ENCODE measurements around the gene YWHAH.
"Not testable (repeated sequence)": the region's sequence is repeated elsewhere in the genome, so short reads cannot be mapped to it uniquely, and the experiment has no call there.

YWHAH gene

DNA sequence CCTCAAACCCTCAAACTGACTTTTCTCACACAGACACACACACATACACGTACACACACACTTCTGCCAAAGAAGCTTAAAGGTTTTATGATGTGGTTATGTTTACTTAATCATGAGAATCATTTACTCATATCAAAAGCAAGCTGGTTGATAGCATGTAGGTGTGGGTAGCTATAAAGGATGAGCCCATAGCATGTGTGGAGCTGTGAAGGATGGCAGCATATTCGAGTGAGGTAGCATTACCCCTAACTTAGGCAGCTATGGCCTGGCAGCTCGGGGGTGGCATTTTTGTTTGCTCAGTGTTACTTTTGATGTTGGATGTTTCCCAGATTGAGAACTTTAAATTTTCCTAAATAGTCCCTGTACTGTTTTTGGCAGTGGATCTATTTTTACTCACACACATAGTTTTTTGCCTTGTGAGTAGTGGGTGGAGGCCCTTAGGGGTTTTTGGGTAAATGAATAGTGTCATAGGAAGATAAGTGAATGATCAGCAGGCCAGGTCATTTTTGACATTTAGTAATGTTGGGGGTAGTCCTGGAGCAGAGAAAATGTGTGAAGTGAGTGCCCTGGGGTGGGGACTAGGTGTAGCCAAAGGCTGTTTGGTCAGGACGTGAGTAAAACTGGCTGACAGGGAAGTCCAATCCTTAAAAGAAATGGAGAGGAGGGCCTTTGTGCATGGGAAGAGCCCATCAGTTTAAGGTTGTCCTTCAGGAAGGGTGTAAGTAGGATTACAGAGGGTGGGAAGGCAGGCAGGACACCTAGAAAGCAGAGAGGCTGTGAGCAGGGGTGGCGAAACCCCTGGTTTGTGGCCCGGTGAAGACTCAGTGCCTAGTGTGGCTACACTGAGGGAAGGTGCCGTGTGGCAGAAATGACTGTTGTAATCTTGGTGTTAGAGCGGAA, 7.1 kb downstream of the YWHAH start:
- no peak for DNase-seq

GRCh38 chr22:31952094-31952401, 7.7 kb downstream of the YWHAH start:
- no peak for DNase-seq

DNA sequence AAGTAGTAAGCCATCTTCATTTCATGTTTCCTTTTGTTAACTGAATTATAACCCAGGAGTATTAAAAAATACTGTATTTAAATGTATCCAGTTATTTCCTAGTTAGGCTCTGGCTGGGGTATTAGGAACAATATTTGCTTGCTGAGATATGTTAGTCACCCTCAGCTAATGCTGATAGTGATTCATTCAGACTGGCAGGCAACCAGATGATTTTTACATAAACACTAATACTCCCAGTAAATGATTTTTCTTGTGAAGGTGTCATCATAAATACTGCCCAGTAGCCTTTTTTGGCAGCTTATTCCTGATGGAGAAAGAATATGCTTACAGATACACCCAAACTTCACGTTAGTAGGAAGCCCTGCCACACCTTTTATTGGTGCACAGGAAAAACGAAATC, 8.1 kb downstream of the YWHAH start:
- no peak for DNase-seq

DNA sequence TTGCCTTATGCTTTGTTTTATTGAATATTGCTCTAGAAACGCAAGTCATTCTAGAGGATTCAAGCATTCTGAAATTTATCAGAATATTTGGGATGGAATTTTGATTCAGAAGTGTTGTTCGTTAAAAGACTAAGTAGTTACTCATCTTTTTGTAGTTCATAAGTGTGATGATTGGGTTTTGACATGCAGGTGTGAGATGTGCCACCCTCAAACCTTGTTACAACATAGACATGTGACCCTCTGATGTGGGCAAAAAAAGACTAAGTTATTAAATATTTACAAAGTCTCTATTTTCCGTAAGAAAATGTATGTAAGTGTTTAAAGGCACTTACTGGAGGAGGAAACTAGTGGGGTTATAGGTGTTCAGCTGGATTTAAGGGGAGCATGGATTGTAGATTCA, 8.9 kb downstream of the YWHAH start:
- no peak for DNase-seq

DNA sequence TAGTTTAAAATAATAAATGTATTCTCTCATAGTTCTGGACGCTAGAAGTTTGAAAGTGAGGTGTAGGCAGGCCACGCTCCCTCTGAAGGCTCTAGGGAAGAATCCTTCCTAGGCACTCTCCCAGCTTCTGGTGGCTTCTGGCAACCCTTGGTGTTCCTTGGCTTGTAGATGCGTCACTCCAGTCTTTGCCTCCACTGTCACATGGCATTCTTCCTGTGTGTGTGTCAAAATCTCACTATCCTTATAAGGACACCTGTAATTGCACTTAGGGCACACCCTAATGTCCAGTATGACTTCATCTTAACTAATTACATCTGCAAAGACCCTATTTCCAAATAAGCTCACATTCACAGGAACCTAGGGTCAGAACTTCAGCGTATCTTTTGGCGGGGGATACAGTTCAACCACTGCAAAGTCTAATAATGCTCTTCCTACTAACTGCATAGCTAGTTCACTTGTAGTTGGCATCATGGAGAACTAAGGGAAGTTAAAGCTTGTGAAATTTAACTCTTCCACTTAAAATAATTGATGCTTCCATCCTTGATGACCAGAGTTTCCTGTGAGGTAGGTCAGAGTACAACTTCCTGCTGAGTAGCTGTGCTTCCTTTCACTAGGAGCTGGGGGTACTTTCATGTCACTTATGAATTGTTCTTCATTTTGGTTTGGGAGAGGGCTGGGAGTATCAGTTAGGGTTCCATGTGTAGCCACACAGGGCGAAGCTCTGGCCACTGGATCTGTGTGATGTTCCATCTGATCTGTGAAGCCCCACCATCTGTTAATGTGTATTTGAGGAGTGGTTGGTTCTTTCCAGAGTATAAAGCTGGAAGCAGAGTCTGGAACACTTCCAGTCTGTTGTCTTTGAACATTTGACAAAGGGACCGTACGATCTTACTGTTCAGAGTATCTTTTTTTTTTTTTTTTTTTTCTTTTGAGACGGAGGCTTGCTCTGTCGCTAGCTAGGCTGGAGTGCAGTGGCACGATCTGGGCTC, 10.5 kb downstream of the YWHAH start:
- DNase-seq, result no peak

DNA sequence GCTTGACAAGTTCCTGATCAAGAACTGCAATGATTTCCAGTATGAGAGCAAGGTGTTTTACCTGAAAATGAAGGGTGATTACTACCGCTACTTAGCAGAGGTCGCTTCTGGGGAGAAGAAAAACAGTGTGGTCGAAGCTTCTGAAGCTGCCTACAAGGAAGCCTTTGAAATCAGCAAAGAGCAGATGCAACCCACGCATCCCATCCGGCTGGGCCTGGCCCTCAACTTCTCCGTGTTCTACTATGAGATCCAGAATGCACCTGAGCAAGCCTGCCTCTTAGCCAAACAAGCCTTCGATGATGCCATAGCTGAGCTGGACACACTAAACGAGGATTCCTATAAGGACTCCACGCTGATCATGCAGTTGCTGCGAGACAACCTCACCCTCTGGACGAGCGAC, 12.0 kb downstream of the YWHAH start:
- DNase-seq, result no peak

DNA sequence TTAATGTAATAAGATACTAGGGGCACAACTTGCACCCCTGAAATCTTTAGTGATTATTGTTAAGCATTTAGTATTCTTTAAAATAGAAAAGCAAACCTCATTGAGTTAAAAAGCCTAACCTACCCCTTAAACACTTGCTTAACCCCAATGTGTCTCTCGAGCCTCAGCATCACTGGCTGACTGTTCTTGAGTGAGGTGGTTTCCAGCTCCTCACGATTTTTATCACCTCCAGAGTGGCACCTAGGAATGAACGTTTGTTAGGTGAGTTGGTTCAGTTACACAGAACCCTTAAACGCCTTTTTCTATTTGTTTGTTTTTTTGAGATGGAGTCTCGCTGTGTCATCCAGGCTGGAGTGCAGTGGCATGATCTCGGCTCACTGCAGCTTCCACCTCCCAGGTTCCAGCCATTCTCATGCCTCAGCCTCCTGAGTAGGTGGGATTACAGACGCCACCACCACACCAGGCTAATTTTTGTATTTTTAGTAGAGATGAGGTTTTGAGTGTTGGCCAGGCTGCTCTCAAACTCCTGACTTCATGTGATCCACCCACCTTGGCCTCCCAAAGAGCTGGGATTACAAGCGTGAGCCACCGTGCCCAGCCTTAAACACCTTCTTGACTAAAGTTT, 13.7 kb downstream of the YWHAH start:
- no peak for DNase-seq

DNA sequence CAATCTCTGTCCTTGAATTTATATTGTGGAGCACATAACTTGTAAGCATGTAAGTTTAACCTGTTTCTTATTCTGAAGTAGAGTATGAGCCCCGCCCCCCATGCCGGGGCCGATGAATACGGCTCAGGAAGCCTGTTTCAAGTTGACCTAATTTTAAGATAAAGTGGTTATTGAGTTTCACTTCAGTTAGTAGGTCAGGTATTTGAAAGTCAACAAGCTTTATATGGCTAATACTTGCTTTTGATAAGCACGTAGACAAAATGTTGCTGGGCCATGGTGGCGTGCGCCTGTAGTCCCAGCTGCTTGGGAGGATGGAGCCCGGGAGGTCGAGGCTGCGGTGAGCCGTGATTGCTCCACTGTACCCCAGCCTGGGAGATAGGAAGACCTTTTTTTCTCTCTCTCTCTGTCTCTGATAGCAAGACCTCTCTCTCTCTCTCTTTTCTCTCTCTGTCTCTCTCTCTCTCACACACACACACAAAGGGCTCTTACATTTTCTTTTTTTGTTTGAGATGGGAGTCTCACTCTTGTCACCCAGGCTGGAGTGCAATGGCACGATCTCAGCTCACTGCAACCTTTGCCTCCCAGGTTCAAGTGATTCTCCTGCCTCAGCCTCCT, 14.4 kb downstream of the YWHAH start:
- DNase-seq, result no peak

GRCh38 chr22:31960767-31961166, 16.4 kb downstream of the YWHAH start:
- DNase-seq, result no peak

DNA sequence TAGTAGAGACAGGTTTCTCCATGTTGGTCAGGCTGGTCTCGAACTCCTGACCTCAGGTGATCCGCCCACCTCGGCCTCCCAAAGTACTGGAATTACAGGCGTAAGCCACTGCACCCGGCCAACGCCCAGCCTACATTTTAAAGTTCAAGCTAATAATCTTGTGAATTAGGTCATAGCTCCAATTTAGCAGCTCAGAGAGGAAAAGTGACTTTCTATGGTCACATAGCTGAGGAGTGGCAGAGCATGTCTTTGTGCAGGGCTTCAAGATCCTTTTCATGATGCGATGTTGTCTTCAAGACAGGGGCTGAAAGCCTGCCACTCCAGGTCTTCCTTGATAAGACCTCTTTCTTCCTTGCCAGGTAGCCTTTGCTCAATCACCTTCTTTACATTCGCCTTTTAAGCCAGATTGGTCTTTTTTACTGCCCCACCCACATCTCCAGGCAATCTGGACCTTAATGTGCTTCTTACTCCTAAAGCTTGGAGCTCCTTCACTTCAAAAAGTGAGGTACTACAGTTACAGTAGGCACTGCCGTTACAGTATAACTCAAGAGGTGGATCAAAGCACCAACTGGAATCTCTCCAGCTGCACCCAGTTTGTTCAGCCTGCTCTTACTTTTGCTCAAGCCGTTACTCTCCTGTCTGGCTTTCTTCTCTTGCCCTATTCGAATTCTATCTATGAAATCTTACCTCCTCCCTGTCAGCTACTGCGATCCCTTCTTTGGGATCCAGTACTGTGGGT, 18.2 kb downstream of the YWHAH start:
- no peak for DNase-seq

GRCh38 chr22:31968022-31968421, 23.7 kb downstream of the YWHAH start:
- no peak for DNase-seq

DNA sequence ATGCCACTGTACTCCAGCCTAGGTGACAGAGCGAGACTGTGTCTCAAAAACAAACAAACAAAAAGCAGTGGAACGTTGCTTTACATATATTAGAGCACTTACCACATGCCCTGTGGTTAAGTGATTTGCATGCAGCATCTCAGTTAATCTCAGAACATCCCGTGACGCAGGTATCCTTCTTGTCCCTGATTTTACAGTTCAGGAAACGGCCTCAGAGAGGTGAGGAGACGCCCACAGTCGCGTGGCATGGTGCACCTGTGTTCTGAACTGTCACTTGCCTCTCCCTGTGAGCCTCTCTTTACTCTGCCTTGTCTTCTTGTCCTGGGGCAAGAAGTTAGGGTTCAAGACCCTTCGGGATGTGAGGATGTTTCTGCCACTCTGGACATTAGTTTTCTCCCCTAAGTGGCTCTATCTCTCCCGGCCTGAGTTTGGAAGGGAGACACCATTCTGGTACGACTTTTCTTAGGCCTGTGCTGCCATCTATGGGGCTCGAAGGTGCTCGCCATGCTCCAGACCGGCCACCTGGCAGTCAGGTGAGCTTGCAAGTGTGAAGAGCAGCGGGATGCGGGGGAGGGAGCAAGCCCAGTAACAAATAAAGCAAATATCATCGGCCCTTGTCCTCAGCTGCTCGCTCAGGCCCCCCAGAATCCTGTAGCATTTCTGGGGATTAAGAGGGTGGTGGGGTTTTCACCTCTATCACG, 25.6 kb downstream of the YWHAH start:
- DNase-seq, result peak; percentile 35

DNA sequence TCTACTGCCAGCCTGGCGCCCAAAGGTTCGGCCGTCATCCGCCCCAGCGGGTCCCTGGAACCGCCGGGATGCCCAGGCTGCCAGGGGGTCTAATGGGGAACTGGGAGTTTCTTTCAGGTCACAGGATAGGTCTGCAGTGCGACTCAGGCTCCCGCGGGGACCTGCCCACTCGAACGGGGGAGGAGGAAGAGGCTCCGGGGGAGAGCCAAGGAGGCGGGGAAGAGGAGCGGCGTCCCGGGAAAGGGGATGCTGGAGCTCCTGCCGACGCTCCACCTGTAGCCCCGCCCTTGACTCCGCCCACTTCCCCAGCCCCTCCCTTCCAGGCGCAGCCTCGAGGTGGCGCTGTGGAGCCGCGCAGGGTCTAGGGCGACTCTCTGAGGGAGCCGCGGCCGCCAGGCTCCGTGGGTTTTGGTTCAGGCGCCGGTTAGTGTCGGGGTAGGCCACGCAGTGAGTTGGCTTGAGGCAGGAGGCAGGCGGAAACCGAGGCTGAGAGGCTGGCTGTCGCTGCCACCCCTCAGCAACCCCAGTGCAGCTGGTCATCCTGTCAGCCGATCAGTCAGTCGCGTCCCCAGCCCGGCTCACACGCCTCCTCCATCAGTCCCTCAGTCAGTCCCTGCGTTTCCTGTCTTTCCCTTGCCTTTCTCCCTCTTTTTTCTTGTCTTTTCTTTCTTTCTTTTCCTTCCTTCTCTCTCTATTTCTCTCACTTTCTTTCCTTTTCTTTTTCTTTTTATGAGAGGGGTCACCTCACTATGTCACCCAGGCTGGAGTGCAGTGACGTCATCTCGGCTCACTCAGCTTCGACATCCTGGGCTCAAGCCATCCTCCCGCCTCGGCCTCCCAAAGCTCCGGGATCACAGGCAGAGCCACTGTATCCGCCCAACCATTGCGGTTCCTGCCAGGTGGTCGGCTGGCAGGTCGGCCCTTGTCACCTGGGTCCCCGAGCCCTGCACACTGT, 26.4 kb downstream of the YWHAH start:
- DNase-seq, result peak; percentile 79

DNA sequence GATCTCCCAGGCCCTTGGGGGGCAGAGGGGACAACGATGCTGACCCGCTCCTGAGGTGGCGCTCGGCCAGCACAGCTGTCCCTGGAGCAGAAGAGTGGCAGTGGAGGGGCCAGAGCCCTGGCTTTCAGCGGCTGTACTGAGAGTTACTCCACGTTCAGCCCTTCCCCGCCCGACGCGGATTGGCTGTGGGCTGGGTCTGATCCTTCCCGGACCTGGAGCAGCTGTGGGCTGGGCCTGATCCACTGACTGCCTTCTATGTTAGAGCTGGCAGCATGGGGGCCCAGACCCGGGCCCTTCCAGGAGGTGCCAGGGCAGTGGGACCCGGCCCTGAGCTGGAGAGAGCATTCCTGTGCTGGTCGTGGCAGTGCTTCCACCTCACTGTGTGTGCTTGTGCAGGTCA, 27.8 kb downstream of the YWHAH start:
- no peak for DNase-seq

- no peak for DNase-seq
These were observed 29.4 kb downstream of the YWHAH start for GRCh38 chr22:31973739-31974138.

DNA sequence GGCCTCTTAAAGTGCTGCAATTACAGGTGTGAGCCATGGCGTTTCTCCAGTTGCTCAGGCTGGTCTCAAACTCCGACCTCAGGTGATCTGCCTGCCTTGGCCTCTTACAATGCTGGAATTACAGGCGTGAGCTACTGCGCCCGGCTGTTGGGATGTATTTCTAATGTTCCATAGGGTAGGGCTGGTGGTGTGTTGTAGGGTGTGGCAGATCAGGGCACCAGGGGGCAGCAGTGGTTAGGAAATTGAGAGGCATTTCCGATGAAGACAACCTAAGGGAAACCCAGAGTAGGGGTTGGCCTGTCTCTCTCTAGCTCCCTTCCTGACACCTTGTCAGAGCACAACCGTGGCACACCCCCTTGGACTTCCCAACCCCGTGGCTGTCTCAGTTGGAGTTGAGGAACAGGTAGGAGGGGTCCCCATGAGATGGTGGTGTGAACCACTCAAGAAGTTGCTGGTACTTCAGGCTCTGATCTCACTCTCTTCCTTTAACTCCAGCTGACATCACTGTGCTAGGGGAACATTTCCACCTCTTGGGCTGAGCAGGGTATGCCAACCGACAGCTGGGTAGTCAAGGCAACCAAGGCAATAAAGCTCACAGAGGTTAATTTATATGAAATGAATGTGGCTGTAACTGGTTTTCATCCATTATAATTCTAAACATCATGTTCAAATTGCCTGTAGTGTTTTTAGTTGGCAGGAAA, 33.0 kb downstream of the YWHAH start:
- peak; percentile 69 for DNase-seq

DNA sequence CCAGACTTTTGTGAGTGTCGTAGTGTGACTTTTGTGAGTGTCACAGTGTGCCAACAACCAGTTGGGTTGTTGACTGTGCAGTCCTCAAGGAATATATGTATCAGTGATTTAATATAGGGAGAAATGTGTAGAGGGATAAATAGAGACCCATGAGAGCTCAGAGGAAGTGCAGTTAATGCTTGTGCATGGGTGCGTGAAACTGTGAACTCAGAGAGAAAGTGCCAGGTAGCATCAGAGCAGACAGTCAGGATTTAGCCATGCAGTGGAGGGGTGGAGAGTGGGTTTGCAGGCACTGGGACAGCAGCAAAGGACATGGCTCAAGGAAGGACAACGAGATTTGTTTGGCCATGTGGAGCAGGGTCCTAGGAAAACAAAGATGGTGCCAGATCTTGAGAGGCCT, 33.6 kb downstream of the YWHAH start:
- DNase-seq, result no peak

GRCh38 chr22:31980628-31981027, 36.3 kb downstream of the YWHAH start:
- no peak for DNase-seq

- DNase-seq, result not testable (repeated sequence)
These were observed 37.6 kb downstream of the YWHAH start for GRCh38 chr22:31981976-31982375.
